ENCODE results near the gene GDF11.

The GDF11 gene

DNA sequence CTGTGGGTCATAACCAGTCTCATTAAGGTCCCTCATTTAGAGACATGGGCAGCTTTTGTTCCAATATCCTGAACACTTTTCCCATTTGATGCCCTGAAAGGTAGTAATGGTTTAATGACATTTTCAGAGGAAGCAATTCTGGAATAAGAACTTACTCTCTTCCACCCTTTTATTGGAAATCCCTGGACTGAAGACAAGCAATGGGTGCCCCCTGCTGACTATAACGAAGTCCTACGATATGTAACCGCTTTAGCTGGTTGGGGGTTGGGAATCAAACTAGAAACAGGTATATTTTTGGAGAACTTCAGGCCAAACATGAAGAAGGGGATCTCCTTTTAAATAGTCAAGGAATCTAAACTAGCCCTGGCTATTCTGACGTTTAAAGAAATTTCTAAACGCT is 54.1 kb downstream of the GDF11 start:
- peak; percentile 19 to 48 (median 39) for DNase-seq

DNA sequence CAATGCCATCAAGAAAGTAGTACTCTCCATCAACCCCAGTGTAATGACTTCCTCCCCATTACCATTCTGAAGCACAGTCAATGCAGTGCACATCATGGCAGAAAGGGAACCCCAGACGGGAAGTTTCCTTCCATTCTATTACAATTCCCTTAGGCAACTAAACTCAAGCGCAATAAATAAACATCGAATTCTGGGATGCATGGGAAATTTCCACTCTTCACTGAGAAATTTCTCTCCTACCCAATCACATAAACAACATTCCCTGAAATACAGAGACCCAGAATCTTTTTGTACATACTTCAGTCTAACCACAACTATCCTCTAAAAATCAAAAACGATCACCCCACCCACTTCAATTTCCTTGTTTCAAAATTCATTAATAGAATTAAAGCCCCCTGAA is 54.6 kb downstream of the GDF11 start:
- no peak for DNase-seq
